Measurements from ENCODE around the gene CPNE6. TPM values are rescaled to one million over a fixed set of nuclear protein-coding genes. Genes with fewer than 3 reads are reported as not detected.
"Not testable (repeated sequence)": the region's sequence is repeated elsewhere in the genome, so short reads cannot be mapped to it uniquely, and the experiment has no call there.

The CPNE6 gene
- total RNA-seq, 2 donors from 2014 or later, result 1.3 to 2.4 TPM

- Histone ChIP-seq H3K9me3 (no peaks in the 10 kb centered on the region), H3K4me3 (no peak overlapping the region), H3K27ac (peak overlapping the region in 1 of 2 donors; percentile 95), H3K27me3 (replicated peaks; ENCODE audit: insufficient read depth) (no peaks in the 10 kb centered on the region), H3K4me1 (ENCODE audit: control insufficient read depth in 1 of 2, low read depth in 2 of 2) (peaks cover 0 to 12% of the 10 kb centered on the region in 2 donors), H3K36me3 (no peaks in the 10 kb centered on the region)
- DNase-seq (ENCODE audit: low spot score) (no peak), ATAC-seq (ENCODE audit: insufficient number of reproducible peaks, low FRiP score, low read depth) (no peak)
- no peak for TF ChIP-seq CTCF (IDR thresholded peaks at IDR 0.05)
These were observed 33.7 kb upstream of the CPNE6 start for GRCh38 chr14:24037658-24038037.

DNA sequence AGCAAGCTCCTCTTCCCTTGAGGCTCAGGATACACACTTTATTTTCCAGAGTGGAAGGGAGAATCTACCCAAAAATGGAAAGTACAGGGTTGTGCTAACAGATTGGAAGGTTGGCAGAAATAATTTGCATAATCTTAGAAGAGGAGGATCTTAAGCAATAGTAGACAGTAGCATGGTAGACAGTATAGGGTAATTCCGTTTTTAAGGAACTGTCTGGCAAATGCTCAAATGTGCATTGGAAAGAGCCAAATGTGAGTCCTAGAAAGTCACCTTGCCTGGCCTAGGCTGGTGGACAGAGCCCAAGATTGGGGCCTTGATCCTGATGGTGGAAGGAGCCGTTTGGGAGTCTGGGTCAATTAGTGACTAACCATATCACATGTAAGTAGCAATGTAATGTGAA, 32.7 kb upstream of the CPNE6 start:
- no peak for DNase-seq (ENCODE audit: low spot score)
- Histone ChIP-seq H3K27me3 (replicated peaks; ENCODE audit: insufficient read depth) (no peaks in the 10 kb centered on the region), H3K4me1 (ENCODE audit: control insufficient read depth in 1 of 2, low read depth in 2 of 2) (peaks cover 0 to 12% of the 10 kb centered on the region in 2 donors), H3K4me3 (no peak overlapping the region), H3K9me3 (no peaks in the 10 kb centered on the region), H3K27ac (no peak overlapping the region), H3K36me3 (no peaks in the 10 kb centered on the region)
- no peak for TF ChIP-seq CTCF (IDR thresholded peaks at IDR 0.05)
- no peak for ATAC-seq (ENCODE audit: insufficient number of reproducible peaks, low FRiP score, low read depth)

GRCh38 chr14:24040692-24041091, 30.7 kb upstream of the CPNE6 start:
- Histone ChIP-seq H3K27me3 (replicated peaks; ENCODE audit: insufficient read depth) (no peaks in the 10 kb centered on the region), H3K36me3 (no peaks in the 10 kb centered on the region), H3K27ac (no peak overlapping the region), H3K4me3 (no peak overlapping the region), H3K4me1 (ENCODE audit: control insufficient read depth in 1 of 2, low read depth in 2 of 2) (peaks cover 0 to 12% of the 10 kb centered on the region in 2 donors), H3K9me3 (no peaks in the 10 kb centered on the region)
- ATAC-seq (ENCODE audit: insufficient number of reproducible peaks, low FRiP score, low read depth), result no peak
- no peak for TF ChIP-seq CTCF (IDR thresholded peaks at IDR 0.05)
- no peak for DNase-seq (ENCODE audit: low spot score)

DNA sequence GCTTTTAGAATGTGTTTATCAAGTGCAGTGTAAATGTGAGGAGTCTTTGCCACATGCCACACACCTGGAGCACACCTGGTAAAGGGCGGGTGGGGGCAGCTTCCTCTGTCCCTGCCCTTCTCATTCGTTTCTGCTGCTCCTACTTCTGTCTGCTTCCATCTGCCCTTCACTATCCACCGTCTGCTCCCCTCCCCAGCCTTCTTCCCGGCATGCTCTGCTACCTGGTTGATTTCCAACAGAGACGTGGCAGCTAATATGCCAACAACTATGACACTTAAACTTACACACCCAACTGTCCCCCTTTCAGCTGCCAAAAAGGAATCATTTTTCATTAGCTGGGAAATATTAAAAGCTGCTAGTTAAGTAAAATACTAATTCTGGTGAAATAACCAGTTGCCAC, 28.6 kb upstream of the CPNE6 start:
- no peak for TF ChIP-seq CTCF (IDR thresholded peaks at IDR 0.05)
- no peak for ATAC-seq (ENCODE audit: insufficient number of reproducible peaks, low FRiP score, low read depth)
- no peaks in the 10 kb centered on the region for H3K27me3 ChIP-seq (replicated peaks; ENCODE audit: insufficient read depth)
- no peaks in the 10 kb centered on the region for H3K9me3 ChIP-seq
- no peaks in the 10 kb centered on the region for H3K36me3 ChIP-seq
- H3K4me1 ChIP-seq (ENCODE audit: control insufficient read depth in 1 of 2, low read depth in 2 of 2), result peaks cover 0 to 2% of the 10 kb centered on the region in 2 donors
- no peak overlapping the region for H3K27ac ChIP-seq
- no peak for DNase-seq (ENCODE audit: low spot score)
- no peak overlapping the region for H3K4me3 ChIP-seq

DNA sequence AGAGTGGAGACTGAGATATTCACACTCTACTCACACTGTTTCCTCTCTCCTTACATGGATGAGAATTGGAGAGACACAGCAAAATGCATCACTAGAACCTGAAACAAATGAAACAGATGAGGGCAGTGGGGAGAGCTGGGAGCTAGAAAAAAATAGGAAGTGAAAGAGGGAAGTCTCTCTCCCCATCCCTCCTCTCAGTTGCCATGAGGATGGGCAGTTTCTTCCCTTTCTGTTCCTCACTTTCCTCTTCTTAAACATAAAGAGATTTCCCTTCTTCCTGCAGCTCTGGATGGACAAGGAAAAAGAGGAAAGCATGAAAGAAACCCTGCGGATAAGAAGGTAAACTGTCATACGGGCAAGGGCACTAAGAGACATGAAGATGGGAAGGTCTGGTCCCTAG, 22.4 kb upstream of the CPNE6 start:
- not testable (repeated sequence) for H3K36me3 ChIP-seq; H3K27me3 ChIP-seq (replicated peaks; ENCODE audit: insufficient read depth); H3K4me3 ChIP-seq; H3K9me3 ChIP-seq; DNase-seq (ENCODE audit: low spot score); H3K27ac ChIP-seq; ATAC-seq (ENCODE audit: insufficient number of reproducible peaks, low FRiP score, low read depth)
- H3K4me1 ChIP-seq (ENCODE audit: control insufficient read depth in 1 of 2, low read depth in 2 of 2), result peaks cover 8 to 14% of the 10 kb centered on the region in 2 donors

DNA sequence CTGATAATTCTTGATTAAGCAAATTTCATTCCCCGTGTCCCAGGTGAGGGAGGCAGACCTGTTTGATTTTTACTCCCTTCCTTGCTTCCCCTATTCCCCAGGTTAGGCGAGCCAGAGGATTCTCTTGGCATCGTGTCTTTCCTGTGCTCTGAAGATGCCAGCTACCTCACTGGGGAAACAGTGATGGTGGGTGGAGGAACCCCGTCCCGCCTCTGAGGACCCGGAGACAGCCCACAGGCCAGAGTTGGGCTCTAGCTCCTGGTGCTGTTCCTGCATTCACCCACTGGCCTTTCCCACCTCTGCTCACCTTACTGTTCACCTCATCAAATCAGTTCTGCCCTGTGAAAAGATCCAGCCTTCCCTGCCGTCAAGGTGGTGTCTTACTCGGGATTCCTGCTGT, 20.6 kb upstream of the CPNE6 start:
- ATAC-seq (ENCODE audit: insufficient number of reproducible peaks, low FRiP score, low read depth); H3K27ac ChIP-seq; H3K9me3 ChIP-seq: not testable (repeated sequence)

More for the DNA sequence above, 20.6 kb upstream of the CPNE6 start:
- H3K36me3 ChIP-seq; H3K27me3 ChIP-seq (replicated peaks; ENCODE audit: insufficient read depth); H3K4me3 ChIP-seq; DNase-seq (ENCODE audit: low spot score): not testable (repeated sequence)
- peaks cover 8 to 14% of the 10 kb centered on the region in 2 donors for H3K4me1 ChIP-seq (ENCODE audit: control insufficient read depth in 1 of 2, low read depth in 2 of 2)
